ENCODE measurements around the gene PRLH.

DNA sequence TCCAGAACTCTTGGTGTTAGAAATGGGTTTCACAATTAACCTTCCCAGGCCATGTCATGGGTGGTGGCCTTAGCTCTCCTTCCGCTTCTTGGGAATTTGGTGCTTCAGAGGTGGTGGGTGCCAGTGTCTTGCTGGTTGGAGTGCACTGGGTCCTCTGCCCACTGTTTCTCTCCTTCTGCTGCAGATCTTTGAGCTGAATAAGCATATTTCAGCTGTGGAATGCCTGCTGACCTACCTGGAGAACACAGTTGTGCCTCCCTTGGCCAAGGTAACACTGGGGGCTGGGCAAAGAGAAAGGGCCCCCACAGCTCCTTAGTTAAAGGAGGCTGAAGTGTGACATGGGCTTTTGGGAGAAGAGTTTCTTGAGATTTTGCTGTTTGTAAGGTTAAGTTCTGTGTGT is 32.0 kb upstream of the PRLH start:
- TF ChIP-seq, protein P1, sequence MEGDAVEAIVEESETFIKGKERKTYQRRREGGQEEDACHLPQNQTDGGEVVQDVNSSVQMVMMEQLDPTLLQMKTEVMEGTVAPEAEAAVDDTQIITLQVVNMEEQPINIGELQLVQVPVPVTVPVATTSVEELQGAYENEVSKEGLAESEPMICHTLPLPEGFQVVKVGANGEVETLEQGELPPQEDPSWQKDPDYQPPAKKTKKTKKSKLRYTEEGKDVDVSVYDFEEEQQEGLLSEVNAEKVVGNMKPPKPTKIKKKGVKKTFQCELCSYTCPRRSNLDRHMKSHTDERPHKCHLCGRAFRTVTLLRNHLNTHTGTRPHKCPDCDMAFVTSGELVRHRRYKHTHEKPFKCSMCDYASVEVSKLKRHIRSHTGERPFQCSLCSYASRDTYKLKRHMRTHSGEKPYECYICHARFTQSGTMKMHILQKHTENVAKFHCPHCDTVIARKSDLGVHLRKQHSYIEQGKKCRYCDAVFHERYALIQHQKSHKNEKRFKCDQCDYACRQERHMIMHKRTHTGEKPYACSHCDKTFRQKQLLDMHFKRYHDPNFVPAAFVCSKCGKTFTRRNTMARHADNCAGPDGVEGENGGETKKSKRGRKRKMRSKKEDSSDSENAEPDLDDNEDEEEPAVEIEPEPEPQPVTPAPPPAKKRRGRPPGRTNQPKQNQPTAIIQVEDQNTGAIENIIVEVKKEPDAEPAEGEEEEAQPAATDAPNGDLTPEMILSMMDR (IDR thresholded peaks at IDR 0.05) = no peak
- no peak for TF ChIP-seq EP300 (IDR thresholded peaks at IDR 0.05)
- no peak for TF ChIP-seq POLR2A (IDR thresholded peaks at IDR 0.05)
- no peak for TF ChIP-seq POLR2AphosphoS5 (IDR thresholded peaks at IDR 0.05)
